Colonic mucosa (tissue), 4 donors: ENCODE data around the gene SYNE1. TPM values are rescaled to one million over a fixed set of nuclear protein-coding genes. Genes with fewer than 3 reads are reported as not detected.

Source experiments
- DNase-seq: peaks from one replicate; pipeline ENCODE4 v3.0.0-alpha.2; 2020
- H3K27ac ChIP-seq: fragments of 200-600 bp; one replicate; pipeline ENCODE4 v1.8.0; 2021
- H3K27me3 ChIP-seq: fragments of 200-600 bp; one replicate; pipeline ENCODE4 v1.8.0; 2021
- H3K36me3 ChIP-seq: fragments of 200-600 bp; one replicate; pipeline ENCODE4 v1.8.0; 2021
- H3K4me1 ChIP-seq: fragments of 200-600 bp; one replicate; pipeline ENCODE4 v1.8.0; 2021; ENCODE audit warnings: mild to moderate bottlenecking
- H3K4me3 ChIP-seq: fragments of 200-600 bp; one replicate; pipeline ENCODE4 v1.8.0; 2021
- H3K9ac ChIP-seq, 2 donors: one replicate each; pipeline ENCODE4 v1.7.0; 2013; ENCODE audit warnings: control low read depth in 2 of 2, low read depth in 2 of 2, low read length in 2 of 2
- H3K9me3 ChIP-seq: fragments of 200-600 bp; one replicate; pipeline ENCODE4 v1.8.0; 2021
- intact Hi-C: fragments of 100-400 bp; cut with DNase I; formaldehyde crosslinking; loops from one replicate; pipeline ENCODE4 v1.14.1; 2022
- total RNA-seq, 2 donors: library from RNA; stranded (reverse); fragmentation: NEBNext Ultra II Directional in 1 of 2; extraction: Animal tissue kit (Norgen Biotek cat#: 25700) in 1 of 2; gene quantifications; one replicate each; pipeline ENCODE4 v1.2.1, GENCODE V29; 2021
- TF ChIP-seq, protein P1 (sequence below): fragments of 200-600 bp; IDR thresholded peaks from one replicate; pipeline ENCODE4 v1.8.0; 2022; ENCODE audit warnings: antibody characterized with exemption, mild to moderate bottlenecking
- donor health status: healthy.
- donor health status: DM: no; HTN: no; CAD: no.
- donor health status: DM: no; HTN: no; CAD: no.

SYNE1 gene
- total RNA-seq, 2 donors from 2014 or later, result 11.6 to 23.7 TPM

DNA sequence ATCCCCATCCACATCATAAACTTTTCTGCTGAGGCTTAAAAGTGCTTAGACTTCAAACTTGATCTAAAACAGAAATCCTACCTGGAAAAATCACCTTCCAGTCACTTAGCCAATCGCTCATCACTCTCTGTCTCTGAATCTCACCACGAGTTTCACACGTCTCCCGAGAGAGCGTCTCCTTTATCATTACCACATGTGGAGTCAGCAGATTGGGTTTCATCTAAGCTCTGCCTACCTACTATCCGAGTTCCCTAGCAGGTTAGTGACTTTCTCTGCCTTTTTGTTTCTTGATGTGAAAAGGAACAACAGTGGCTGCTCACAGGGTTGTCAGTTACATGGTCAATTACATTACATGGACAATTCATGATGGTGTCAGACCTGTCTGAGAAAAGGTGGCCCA, 543.5 kb downstream of the SYNE1 start:
- TF ChIP-seq, protein P1, sequence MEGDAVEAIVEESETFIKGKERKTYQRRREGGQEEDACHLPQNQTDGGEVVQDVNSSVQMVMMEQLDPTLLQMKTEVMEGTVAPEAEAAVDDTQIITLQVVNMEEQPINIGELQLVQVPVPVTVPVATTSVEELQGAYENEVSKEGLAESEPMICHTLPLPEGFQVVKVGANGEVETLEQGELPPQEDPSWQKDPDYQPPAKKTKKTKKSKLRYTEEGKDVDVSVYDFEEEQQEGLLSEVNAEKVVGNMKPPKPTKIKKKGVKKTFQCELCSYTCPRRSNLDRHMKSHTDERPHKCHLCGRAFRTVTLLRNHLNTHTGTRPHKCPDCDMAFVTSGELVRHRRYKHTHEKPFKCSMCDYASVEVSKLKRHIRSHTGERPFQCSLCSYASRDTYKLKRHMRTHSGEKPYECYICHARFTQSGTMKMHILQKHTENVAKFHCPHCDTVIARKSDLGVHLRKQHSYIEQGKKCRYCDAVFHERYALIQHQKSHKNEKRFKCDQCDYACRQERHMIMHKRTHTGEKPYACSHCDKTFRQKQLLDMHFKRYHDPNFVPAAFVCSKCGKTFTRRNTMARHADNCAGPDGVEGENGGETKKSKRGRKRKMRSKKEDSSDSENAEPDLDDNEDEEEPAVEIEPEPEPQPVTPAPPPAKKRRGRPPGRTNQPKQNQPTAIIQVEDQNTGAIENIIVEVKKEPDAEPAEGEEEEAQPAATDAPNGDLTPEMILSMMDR, result no peak
- Histone ChIP-seq H3K4me1 (no peaks in the 10 kb centered on the region), H3K27ac (no peak overlapping the region), H3K36me3 (no peaks in the 10 kb centered on the region), H3K9me3 (no peaks in the 10 kb centered on the region), H3K9ac (no peak overlapping the region), H3K4me3 (no peak overlapping the region), H3K27me3 (no peaks in the 10 kb centered on the region)
- no peak for DNase-seq
- intact Hi-C loops, result no loop called here

DNA sequence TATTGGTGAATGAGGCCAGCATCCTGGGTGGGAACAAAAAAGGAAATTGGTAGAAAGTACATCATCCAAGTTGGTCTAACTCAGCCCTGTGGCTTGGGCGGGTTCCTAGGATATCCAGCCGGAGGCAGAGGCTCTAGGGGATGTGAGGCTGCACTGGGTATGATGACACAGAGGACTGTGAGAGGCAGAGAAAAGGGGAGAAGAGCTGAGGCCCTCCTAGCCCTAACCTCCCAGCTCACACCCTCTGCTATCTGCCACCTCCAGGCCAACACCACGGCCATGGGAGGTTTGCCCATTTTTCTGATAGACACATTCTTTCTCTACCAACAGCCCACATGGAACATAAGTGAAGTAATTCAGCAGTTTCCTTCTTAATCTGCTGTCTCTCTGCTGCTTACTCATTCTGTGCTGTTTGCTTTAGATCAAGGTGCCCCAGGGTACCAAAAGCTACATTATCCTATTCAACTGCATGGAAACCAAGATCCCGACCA, 545.3 kb downstream of the SYNE1 start:
- Histone ChIP-seq H3K27ac (no peak overlapping the region), H3K4me3 (no peak overlapping the region), H3K36me3 (no peaks in the 10 kb centered on the region), H3K9ac (no peak overlapping the region), H3K4me1 (no peaks in the 10 kb centered on the region), H3K9me3 (no peaks in the 10 kb centered on the region), H3K27me3 (no peaks in the 10 kb centered on the region)
- TF ChIP-seq, protein P1, result no peak
- intact Hi-C loops, result no loop called here
- no peak for DNase-seq

DNA sequence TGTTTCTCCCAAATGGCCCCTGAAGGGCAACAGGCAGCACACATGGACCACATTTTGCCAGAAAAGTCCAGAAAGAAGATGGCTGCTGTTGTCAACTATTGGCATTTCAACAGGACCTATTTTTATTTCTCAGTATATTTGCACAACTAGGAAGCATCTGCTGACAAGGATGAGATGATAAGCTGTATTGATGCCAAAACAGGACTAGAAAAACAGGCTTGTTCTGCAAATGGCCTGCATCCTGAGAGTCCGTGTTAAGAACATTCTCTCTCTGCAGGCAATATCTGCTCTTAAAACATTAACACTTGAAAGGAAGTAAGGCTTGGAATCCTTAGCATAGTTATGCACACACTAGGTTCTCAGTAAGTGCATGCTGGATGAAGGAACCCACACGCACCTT, 546.0 kb downstream of the SYNE1 start:
- TF ChIP-seq, protein P1, result no peak
- H3K4me1 ChIP-seq, result no peaks in the 10 kb centered on the region
- no peaks in the 10 kb centered on the region for H3K27me3 ChIP-seq
- no peaks in the 10 kb centered on the region for H3K36me3 ChIP-seq
- H3K27ac ChIP-seq, result no peak overlapping the region
- H3K4me3 ChIP-seq, result no peak overlapping the region
- intact Hi-C loops, result no loop called here
- no peaks in the 10 kb centered on the region for H3K9me3 ChIP-seq
- DNase-seq, result no peak
- no peak overlapping the region for H3K9ac ChIP-seq

DNA sequence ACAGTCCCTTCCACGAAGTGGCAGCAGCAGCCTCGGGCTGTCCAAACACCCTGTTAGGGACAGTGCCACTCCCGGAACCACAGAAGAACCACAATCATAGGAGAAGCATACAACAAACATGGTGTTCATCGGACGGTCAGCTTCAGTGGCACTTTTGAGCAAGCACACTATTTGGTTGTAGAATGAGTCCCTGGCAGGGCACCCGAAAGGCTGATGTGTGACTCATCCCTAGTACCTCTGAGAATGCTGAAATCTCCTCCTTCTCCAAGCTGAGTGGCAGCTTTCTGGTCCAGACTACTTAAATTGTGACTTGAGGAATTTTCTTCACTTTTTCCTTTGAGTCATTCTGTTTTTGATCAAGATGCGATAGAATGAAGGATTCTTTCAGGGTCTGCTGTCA, 547.2 kb downstream of the SYNE1 start:
- no peaks in the 10 kb centered on the region for H3K36me3 ChIP-seq
- intact Hi-C loops, result no loop called here
- H3K27me3 ChIP-seq, result no peaks in the 10 kb centered on the region
- H3K9ac ChIP-seq, result no peak overlapping the region
- no peak overlapping the region for H3K27ac ChIP-seq
- no peak overlapping the region for H3K4me3 ChIP-seq
- no peaks in the 10 kb centered on the region for H3K9me3 ChIP-seq
- TF ChIP-seq, protein P1, result no peak
- no peaks in the 10 kb centered on the region for H3K4me1 ChIP-seq
- no peak for DNase-seq

DNA sequence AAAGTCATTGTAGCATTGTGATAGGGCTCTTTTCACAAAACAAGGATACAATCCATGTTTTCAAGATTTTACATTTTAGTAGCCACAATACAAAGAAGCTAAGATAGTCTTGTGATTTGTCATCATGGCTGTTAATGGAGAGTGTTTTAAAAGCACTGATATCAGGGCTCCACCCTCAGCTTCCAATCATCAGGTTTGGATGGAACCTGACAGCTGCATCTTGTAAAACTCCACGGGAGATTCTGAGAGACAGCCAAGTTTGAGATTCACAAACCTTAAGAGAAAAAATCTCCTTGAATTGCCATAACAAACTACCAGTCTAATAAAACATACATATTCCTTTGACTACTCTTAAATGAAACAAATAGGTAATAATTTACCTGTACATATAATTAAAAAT, 549.5 kb downstream of the SYNE1 start:
- Histone ChIP-seq H3K9ac (no peak overlapping the region), H3K4me1 (no peaks in the 10 kb centered on the region)

More for the DNA sequence above, 549.5 kb downstream of the SYNE1 start:
- intact Hi-C loops, result no loop called here
- Histone ChIP-seq H3K36me3 (no peaks in the 10 kb centered on the region), H3K4me3 (no peak overlapping the region), H3K9me3 (no peaks in the 10 kb centered on the region), H3K27ac (no peak overlapping the region), H3K27me3 (no peaks in the 10 kb centered on the region)
- TF ChIP-seq, protein P1, result no peak
- no peak for DNase-seq
